AG20443 (cell line): ENCODE results near the gene CAMK2B.

Experiments used
- DNase-seq: peaks from one replicate; pipeline ENCODE4 v3.0.0; 2012; ENCODE audit warnings: low spot score, mixed read lengths

CAMK2B gene

GRCh38 chr7:44325201-44325671 lies at the start of gene CAMK2B:
Gene CAMK2B, minus strand, starts transcription at chr7:44325594. Its CDS starts 173 bp downstream, at chr7:44325421.
- DNase-seq = peak; percentile 51

- no peak for DNase-seq
These were observed 48.8 kb upstream of the CAMK2B start for GRCh38 chr7:44374007-44374763.

GRCh38 chr7:44373418-44373740 lies 48.0 kb upstream of the CAMK2B start:
- DNase-seq = peak; percentile 7

DNA sequence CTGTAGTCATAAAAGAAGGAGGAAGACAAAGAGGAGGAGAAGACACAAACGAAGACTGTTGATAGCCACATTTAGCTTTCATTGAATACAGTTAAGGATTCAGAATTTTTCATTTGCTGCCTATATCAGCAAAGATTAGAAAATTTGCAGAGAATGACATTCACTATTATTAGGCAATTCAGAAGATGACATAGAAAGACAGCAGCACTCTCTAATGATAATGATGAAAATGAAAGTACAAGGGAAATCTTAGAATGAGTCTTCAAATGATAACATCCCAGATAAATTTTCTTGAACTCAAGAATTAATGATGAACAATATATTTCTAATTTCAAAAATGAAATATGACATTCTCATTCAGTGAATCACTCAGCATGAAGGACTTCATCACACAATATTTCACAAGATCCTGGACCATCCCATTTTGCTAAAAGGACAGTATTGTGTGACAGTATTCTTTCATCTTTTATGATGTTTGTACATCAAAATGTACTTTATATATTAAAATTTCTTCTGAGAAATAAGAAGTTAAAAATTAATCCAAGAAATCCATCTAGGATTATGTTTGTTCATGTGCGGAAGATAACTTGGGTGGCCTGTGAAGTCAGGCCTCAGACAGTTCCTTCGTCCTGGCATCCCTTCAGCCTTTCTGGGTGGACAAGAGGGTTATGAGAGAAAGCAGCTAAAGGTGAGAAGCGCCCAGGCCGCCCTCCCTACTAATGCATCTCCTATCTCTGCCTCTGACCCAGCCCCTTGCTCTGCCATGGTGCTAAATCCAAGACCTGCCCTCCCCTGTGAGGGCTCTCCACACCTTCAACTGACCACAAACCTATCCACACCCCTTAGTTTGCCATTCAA lies 47.4 kb upstream of the CAMK2B start:
- DNase-seq = peak; percentile 8

DNA sequence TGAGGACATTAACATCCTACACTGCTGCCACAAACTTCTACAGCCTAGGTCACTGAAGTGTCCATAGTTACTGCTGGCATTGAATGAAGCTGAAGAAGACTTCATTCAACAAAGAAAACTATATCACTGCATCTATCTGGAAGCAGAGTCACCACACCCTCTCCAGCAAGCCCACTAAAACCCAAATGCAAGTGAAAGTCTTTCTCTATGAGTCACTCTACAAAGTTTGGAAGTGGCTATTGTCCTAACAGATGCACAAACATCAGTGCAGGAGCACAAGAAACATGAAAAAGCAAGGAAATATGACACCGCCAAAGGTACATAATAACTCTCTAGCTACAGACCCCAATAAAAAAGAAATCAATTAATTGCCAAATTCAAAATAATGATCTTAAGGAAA lies 43.5 kb upstream of the CAMK2B start:
- peak; percentile 73 for DNase-seq

DNA sequence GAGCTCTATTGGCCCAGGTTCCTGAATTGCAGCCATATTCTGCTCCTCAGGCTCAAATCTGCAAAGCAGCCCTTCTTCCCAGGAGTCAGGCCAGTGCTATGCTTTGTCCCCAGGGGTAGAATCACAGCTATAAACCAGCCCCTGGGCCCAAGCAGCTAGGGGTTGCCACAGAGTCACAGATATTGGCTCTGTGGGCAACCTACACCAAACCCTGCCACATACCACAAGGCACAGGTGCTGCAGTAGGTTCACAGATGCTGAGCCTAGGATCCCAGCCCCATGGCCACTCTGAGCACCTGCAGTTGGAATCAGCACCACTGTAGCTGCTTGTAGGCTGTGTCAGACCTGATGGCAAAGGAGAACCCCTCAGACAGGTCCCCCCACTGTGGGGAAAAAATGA lies 43.1 kb upstream of the CAMK2B start:
- peak; percentile 5 for DNase-seq

DNA sequence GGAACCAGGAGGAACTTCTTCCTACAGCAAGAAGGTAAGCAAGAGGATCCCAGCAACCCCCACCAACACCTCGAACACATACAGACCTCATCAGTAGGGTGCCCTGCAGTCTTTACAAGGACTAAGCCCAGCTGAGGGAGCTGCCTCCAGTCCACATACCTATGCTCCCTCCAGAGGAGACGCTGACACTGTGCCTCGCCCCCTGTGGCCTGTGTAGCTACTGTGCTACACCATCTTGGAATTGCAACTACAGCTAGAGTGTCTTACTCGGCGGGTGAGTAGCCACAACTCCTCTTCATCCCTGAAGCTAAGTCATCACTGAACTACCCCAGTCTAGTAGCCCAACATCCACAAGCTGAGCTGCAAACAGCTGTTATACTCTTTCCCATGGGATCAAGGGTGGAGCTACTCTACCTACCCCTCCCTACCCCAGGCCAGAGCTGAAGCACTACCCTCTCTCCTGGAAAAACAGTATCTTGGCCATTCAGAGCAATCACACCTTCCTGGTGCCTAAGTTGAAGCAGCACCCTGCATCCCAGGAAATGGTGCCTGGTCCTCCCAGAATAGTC lies 42.2 kb upstream of the CAMK2B start:
- DNase-seq = peak; percentile 6

GRCh38 chr7:44366986-44367385 lies 41.6 kb upstream of the CAMK2B start:
- no peak for DNase-seq

GRCh38 chr7:44353668-44354067 lies 28.3 kb upstream of the CAMK2B start:
- no peak for DNase-seq

DNA sequence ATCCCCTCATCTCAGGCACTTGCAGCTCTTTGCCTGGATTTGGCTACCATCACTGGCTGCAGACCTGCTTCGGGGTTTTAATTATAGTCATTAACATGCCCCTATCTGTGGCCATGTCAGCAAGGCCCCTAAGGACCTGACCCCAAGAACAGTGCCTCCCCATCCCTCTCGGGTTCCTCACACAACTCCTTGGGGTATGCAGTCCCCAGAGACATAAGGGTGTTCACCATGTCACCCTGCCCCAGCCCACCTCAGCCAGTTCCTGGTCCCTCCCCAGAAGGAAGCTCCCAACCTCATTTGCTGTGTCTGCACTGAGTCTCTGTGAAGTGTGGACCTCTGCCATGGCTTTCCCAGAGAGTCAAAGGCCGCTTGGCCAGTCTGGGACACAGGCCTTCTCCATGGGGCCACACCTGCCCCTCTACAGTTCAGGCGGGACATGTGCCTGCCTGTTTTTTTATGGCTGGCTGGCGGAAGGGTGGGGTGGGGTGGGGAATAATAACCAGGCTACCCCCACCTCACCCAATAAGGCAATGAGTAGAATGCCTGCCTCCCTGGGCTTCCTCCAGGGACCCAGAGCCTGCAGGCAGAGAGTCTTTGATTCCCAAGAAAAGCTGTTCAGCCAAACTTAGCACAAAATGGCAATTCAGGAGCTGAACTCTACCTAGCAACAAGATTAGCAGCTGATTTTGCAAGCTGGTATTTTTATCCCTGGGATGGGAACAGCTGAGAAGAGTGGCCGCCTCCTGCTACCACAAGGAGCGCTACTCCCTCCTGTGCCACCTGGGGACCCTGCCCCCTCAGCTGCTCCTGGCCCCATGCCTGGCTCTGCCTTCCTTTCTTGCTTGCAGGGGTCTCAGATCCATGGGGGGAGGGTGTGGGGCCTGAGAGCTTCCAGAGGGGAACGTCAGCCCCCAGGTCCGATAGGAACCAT lies 23.7 kb upstream of the CAMK2B start:
- DNase-seq = no peak

DNA sequence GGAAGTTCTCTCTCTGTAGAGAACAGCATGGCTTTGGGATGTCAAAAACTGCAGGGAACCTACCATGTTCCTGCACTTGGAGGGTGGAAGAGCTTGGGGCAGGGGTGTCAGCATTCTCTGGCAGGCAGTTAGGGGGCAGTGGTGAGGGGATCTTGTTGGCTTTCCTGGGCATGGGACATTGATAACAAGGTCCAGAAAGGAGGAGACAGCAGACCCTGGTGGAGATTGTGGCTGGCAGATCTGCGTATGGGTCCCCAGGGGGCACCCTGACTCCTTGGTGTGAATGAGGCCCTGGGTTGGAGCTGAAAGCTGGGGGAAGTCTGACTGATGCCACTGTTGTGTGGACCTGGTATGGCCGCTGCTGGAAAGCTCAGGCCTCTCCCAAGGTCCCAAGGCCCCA lies 22.9 kb upstream of the CAMK2B start:
- DNase-seq = peak; percentile 63

- DNase-seq = no peak
These were observed 22.2 kb upstream of the CAMK2B start for GRCh38 chr7:44347546-44348114.

- no peak for DNase-seq
These were observed 20.7 kb upstream of the CAMK2B start for GRCh38 chr7:44346063-44346462.

DNA sequence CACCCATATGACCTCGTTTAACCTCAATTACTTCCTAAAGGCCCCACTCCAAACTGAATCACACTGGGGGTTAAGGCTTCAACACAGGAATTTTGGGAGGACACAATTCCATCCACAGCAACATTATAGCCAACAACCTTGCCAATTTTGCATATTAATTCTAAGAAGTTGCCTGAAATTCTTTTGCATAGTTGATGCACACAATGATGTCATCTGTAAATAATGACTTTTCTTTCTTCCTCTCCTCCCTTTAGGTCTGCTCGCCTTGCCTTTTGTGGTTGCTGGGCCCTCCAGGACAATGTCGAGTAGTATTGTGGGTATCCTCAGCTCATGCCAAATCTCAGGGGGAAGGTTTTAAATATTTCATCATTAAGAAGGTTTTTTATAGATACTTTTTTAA lies 16.0 kb upstream of the CAMK2B start:
- DNase-seq = no peak

DNA sequence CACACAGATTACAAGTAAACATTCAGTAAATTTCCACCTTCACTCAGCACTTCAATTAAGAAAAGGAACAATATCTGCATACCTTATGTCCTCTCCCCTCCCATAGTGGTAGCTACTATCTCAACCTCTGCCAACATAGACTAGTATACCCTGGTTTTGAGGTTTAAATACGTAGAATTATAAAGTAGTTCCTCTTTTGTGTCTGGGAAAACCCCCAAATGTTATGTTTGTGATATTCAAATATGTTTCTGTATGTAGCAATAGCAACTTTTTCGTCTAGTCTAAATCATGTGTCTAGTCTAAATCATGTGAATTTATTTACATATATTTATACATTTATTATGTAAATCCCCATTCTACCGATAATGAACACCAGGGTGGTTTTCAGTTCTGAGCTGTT lies 13.2 kb upstream of the CAMK2B start:
- no peak for DNase-seq

DNA sequence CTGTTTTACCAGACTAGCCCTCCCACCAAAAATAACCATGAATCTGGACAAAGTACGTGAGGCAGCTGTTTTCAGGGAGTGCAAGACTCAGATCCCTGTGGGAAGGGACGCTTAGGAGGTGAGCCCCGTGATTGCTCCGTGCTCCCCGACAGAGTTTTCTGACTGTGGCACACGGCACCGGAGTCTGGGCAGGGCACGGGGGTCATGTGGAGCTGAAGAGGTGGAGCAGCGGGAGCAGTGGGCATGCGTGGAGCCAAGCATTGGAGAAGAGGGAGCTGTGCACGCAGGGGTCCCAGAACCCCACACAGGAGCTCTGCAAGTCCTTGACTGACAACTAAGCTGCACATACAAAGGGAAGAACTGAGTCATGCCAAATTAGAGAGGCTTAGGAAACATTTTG lies 11.1 kb upstream of the CAMK2B start:
- no peak for DNase-seq

- no peak for DNase-seq
These were observed 9.8 kb upstream of the CAMK2B start for GRCh38 chr7:44335184-44335583.

DNA sequence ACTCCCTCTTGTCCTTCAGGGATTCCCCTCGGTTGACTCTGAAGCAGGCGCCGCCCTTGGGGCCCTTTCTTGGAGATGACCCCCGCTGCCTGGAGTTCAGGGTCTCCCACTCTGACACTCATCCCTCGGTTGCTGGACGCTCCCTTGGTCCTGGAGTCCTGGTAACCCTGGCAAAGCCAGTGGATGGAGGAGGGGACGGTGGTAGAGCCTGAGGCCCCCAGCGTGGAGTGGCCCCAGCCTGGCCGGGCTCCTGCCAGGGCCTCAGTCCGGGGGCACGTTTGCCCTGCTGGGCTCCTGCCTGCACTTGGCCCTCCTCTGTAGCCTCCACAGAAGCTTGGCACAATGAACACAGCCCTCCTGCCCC lies 9.3 kb upstream of the CAMK2B start:
- DNase-seq = no peak

DNA sequence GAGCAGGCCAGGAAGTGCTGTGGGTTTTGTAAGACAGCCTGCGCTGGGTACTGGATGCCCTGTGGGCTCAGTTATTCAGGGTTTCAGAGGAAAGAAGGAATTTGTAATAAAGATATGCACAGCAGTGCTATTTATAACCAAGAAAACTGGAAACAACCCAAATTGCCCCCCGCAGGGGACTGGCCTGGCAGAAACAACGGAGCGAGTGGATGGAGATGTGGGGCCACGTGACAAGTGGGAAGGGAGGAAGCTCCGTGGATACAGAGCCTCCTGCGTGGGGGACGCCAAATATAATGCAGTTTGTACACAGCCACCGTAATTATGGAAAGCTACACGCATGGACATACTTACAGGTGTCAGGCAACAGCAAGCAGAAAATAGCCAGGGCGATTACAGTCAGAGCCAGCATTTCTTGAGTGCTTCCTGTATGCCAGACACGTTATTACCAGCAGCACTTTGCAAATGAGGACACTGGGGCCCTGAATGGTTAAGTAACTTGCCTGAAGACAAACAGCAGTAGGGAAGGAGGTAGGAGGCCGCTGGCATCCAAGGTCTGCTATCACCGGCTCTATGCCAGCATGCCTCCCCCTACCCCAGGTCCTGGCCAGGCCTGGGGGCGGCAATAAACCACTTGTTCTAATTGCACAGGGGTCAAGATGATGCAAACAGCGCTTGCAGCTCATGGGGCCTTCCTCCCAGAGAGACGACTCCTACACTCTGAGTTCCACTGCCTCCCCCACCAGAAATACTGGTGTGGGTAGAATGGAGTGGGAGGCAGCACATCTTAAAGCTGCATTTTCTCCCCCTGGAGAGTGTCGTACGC lies 8.7 kb upstream of the CAMK2B start:
- DNase-seq = no peak

GRCh38 chr7:44331682-44332081 lies 6.3 kb upstream of the CAMK2B start:
- no peak for DNase-seq

DNA sequence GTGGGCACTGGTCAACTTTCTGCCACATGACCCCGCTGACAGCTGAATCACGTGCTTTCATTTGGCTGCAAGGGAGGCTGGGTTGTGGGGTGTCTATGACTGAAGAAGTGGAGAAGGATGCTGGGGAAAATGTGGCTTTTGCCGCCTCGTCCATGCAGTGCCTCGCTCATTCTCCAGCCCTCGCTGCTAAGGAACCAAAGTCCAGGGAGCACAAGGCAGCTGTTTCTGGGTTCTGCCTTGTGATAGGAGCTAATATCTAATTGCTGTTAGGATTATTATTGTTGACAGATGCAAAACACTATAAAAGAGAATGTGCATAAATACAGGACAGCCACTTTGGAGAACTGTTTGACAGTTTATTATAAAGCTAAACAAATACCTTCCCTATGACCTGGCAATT lies 4.9 kb upstream of the CAMK2B start:
- DNase-seq = no peak
